Right atrium auricular region (tissue), 2 donors: ENCODE data around the gene BNIP2. TPM values are rescaled to one million over a fixed set of nuclear protein-coding genes. Genes with fewer than 3 reads are reported as not detected.
A peak's percentile ranks its signal among the peaks of the same experiment; 100 is the strongest.
"Not testable (repeated sequence)": the region's sequence is repeated elsewhere in the genome, so short reads cannot be mapped to it uniquely, and the experiment has no call there.

Source experiments
- DNase-seq: peaks from one replicate; pipeline ENCODE4 v3.0.0-alpha.2; 2019; ENCODE audit warnings: low spot score
- H3K27ac ChIP-seq, 2 donors: fragments of 200-600 bp; sonication (generic); 1 replicate in 1 of 2; 2 replicates in 1 of 2; pipeline ENCODE4 v1.5.1; 2016 to 2019
- H3K27me3 ChIP-seq, 2 donors: fragments of 200-600 bp; sonication (generic); one replicate each; pipeline versions ENCODE4 v1.5.1 to v1.6.0; 2017 to 2019
- H3K36me3 ChIP-seq: fragments of 200-600 bp; sonication (generic); one replicate; pipeline ENCODE4 v1.5.1; 2016
- H3K4me1 ChIP-seq, 2 donors: fragments of 200-600 bp; sonication (generic); one replicate each; pipeline versions ENCODE4 v1.5.1 to v1.6.0; 2017 to 2019
- H3K4me3 ChIP-seq, 2 donors: fragments of 200-600 bp; sonication (generic); 1 replicate in 1 of 2; 2 replicates in 1 of 2; pipeline ENCODE4 v1.5.1; 2017 to 2019; ENCODE audit warnings: mild to moderate bottlenecking in 1 of 2, moderate library complexity in 1 of 2
- H3K9me3 ChIP-seq, 2 donors: fragments of 200-600 bp; sonication (generic); one replicate each; pipeline ENCODE4 v1.5.1; 2019
- total RNA-seq, 2 donors: library from RNA; depleted of rRNA; stranded (reverse); fragments of >200 nt; gene quantifications; one replicate each; pipeline ENCODE4 v1.1.0, GENCODE V29; 2016
- TF ChIP-seq, protein P1 (sequence below), 2 donors: fragments of 200-600 bp; sonication (generic); IDR thresholded peaks; one replicate each; pipeline ENCODE4 v1.5.1; 2019; ENCODE audit warnings: antibody characterized with exemption in 2 of 2

Gene BNIP2
- total RNA-seq, 2 donors from 2014 or later = 93.7 to 148 TPM

DNA sequence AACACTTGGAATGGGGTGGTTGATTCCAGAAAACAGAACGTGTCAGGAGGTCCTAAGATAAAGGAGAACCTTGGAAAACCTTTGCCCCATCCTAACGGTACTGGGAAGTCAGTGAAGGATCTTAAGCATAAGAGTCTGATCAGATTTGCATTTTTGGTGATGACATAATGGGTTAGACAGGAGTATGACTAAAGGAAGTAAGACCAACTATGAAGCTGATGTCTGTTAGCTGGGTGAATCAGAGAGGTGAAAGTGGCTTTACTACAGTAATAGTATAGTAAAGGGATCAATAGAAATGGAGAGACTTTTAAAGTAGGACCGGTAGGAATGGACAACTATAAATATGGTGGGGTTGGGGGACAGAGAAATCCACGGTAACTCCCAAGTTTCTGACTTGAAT is 44.4 kb downstream of the BNIP2 start:
- DNase-seq = no peak
- peaks cover 0 to under 1% of the 10 kb centered on the region in 2 donors for H3K4me1 ChIP-seq
- no peaks in the 10 kb centered on the region for H3K27me3 ChIP-seq
- H3K9me3 ChIP-seq = no peaks in the 10 kb centered on the region
- H3K36me3 ChIP-seq = peaks cover 46% of the 10 kb centered on the region
- no peak overlapping the region for H3K27ac ChIP-seq
- H3K4me3 ChIP-seq = no peak overlapping the region
- TF ChIP-seq, protein P1, sequence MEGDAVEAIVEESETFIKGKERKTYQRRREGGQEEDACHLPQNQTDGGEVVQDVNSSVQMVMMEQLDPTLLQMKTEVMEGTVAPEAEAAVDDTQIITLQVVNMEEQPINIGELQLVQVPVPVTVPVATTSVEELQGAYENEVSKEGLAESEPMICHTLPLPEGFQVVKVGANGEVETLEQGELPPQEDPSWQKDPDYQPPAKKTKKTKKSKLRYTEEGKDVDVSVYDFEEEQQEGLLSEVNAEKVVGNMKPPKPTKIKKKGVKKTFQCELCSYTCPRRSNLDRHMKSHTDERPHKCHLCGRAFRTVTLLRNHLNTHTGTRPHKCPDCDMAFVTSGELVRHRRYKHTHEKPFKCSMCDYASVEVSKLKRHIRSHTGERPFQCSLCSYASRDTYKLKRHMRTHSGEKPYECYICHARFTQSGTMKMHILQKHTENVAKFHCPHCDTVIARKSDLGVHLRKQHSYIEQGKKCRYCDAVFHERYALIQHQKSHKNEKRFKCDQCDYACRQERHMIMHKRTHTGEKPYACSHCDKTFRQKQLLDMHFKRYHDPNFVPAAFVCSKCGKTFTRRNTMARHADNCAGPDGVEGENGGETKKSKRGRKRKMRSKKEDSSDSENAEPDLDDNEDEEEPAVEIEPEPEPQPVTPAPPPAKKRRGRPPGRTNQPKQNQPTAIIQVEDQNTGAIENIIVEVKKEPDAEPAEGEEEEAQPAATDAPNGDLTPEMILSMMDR (IDR thresholded peaks at IDR 0.05) = no peak

- no peaks in the 10 kb centered on the region for H3K27me3 ChIP-seq
- DNase-seq = no peak
- H3K4me1 ChIP-seq = no peaks in the 10 kb centered on the region
- TF ChIP-seq, protein P1 (IDR thresholded peaks at IDR 0.05) = peak in 1 of 2 donors; percentile 15
- no peak overlapping the region for H3K4me3 ChIP-seq
- peaks cover 52% of the 10 kb centered on the region for H3K36me3 ChIP-seq
- no peak overlapping the region for H3K27ac ChIP-seq
- no peaks in the 10 kb centered on the region for H3K9me3 ChIP-seq
Measured at GRCh38 chr15:59642351-59642750, 46.8 kb downstream of the BNIP2 start.

DNA sequence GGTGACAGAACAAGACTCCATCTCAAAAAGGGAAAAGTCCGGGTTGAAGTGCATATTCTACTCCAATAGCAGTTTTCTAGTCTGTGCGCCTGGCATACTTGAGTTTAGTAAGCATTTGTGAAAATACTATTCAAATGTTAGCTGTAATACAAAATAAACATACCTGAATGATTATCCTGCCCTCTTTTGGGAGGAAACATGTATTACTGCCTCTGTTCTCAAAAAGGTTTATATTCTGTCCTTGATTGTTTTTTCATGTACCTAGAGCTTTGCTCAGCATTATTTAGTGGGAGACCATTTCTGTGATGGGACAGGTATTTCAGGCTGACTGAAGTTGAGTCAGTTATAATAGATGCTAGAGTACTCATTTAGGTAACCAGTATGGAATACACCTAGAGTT is 51.6 kb downstream of the BNIP2 start:
- H3K9me3 ChIP-seq, H3K4me1 ChIP-seq, H3K4me3 ChIP-seq, H3K27ac ChIP-seq, H3K27me3 ChIP-seq, DNase-seq: not testable (repeated sequence)
- H3K36me3 ChIP-seq = peaks cover 21% of the 10 kb centered on the region

DNA sequence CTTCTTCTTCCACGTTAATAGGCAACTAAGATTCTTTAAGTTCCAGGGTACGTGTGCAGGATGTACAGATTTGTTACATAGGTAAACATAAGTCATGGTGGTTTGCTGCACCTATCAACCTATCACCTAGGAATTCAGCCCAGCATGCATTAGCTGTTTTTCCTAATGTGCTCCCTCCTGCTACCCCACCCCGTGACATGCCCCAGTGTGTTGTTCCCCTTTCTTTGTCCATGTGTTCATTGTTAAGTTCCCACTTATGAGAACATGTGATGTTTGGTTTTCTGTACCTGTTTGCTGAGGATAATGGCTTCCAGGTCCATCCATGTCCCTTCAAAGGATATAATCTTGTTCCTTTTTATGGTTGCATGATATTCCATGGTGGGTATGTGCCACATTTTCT is 52.9 kb downstream of the BNIP2 start:
- no peaks in the 10 kb centered on the region for H3K9me3 ChIP-seq
- no peak overlapping the region for H3K27ac ChIP-seq
- H3K36me3 ChIP-seq = peaks cover 21% of the 10 kb centered on the region
- TF ChIP-seq, protein P1 (IDR thresholded peaks at IDR 0.05) = no peak
- H3K27me3 ChIP-seq = no peaks in the 10 kb centered on the region
- DNase-seq = no peak
- H3K4me3 ChIP-seq = no peak overlapping the region
- no peaks in the 10 kb centered on the region for H3K4me1 ChIP-seq

DNA sequence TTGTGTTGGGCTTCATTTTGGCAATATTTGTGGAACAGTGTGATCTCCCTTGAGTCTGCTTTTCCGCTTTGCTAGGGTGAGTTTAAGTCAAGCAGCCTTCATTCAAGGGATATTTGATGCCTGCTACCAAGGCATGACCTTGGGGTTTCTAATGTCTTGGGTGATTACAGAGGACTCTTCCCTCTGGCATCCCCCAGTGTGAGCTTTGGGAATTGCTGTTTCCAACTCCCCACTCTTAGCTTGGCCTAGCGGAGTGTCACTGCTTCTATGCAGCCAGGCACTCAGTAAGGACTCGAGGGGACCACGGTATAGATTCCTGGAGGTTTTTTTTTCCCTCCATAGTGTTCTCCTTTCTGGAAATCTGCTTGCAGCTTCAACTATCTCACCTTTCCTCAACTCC is 56.4 kb downstream of the BNIP2 start:
- no peaks in the 10 kb centered on the region for H3K27me3 ChIP-seq
- H3K36me3 ChIP-seq = no peaks in the 10 kb centered on the region
- no peak for DNase-seq
- H3K4me1 ChIP-seq = no peaks in the 10 kb centered on the region
- H3K9me3 ChIP-seq = no peaks in the 10 kb centered on the region
- no peak overlapping the region for H3K27ac ChIP-seq
- no peak overlapping the region for H3K4me3 ChIP-seq
- TF ChIP-seq, protein P1 (IDR thresholded peaks at IDR 0.05) = no peak

DNA sequence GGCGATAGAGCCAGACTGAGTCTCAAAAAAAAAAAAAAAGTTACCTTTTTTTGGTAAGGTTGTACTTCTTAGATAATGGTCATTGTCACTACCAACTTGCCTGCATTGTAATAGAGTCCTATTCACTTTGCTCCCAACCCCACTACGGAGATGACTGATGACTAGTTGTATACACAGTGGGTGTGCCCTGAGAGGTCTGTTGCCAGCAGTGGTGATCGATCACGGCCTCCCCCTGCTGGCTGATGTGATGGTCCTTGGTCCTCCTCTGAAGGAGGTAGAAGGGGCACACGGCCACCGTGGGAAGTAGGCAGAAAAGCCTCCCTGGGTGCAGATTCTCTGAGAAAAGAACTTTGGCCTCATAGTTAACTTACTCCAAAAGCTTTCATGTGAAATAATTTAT is 66.8 kb downstream of the BNIP2 start:
- no peaks in the 10 kb centered on the region for H3K27me3 ChIP-seq
- TF ChIP-seq, protein P1 (IDR thresholded peaks at IDR 0.05) = peak in 1 of 2 donors; percentile 39
- H3K27ac ChIP-seq = no peak overlapping the region
- no peak for DNase-seq
- no peaks in the 10 kb centered on the region for H3K36me3 ChIP-seq
- H3K9me3 ChIP-seq = no peaks in the 10 kb centered on the region
- no peak overlapping the region for H3K4me3 ChIP-seq
- H3K4me1 ChIP-seq = no peaks in the 10 kb centered on the region
